HG03378 (cell line): Measurements from ENCODE around the gene UBE2E2.

Experiments
- ATAC-seq: cut with Tn5 transposase; IDR thresholded peaks from one replicate; pipeline ENCODE4 v1.9.1; 2021; ENCODE audit warnings: mild to moderate bottlenecking, moderate library complexity; ENCODE audit not compliant: unreplicated experiment

The UBE2E2 gene

DNA sequence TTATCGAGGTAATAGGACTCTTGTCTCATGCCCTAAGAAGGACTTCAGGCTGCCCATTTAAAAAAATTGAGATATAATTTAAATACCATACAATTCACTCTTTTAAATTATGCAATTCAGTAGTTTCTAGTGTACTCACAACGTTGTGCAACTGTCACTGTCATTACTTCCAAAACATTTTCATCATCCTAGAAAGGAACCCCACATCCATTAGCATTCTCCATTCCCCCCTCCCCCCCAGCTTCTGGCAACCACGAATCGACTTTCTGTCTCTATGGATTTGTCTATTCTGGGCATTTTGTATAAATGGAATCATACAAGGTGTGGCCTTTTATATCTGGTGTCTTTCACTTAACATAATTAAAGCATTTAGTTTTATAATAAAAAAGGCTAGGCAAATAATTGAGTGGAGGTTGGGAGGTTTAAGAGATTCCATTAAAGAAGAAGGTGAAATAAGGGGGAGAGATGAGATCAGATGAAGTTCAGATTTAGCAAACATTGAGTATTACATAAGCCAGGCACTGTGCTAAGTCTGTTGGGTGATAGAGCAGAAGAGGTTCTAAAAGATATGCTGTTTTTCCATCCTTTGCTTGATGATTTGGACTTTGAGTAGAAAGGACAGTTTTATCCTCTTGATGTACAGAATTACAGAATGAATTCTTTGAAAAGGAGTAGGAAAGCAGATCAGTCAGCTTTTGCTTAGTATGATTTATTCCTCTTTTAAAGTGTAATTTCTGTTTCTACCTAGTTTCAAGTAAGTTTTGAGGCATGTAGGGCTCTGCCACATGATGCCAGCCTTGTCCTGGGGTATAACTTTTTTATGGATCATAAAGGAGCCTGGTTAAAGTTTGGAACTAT lies 36.3 kb downstream of the UBE2E2 start:
- no peak for ATAC-seq

DNA sequence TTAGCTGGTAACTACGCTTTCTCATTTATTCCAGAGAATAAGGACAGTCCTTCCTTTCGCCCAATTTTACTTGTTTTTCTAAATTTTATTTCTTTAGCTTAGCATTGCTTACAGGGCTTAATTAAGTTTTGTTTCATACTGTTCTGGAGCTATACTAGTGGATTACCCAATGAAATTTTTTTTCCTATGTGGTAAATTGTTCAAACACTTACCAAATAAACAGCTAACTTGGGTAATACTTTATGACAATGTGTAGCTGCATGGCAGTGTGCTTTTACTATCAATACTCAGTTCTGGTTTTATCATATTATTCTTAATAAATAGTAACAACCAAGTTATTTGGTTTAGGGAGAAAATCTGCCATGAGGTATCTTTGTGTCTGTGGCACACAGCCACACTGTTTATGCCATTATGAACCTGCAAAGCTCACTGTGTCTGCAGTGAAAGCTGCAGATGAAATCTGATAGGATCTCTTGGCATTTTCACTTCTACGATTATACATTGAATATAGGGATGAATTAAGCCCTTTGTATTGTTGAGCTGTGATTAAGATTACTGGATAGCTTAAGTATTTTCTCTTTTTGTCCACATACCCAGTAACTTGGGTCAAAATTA lies 37.2 kb downstream of the UBE2E2 start:
- no peak for ATAC-seq

DNA sequence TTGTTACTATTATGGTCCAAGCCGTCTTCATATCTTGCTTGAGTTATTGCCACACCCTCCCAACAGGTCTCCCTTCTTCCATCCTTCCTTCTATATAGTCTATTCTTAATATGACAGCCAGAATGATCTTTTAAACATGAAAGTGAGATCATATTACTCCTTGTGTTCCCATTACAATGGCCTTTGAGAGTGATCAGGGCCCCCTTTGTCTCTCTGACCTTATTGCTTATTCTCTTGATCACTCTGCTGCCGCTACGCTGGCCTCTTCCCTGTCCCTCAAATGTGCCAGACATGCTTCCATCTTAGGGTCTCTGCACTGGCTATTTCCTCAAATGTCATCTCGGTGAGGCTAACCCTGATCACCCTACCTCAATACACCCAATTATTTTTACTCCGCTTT lies 38.1 kb downstream of the UBE2E2 start:
- ATAC-seq: no peak

DNA sequence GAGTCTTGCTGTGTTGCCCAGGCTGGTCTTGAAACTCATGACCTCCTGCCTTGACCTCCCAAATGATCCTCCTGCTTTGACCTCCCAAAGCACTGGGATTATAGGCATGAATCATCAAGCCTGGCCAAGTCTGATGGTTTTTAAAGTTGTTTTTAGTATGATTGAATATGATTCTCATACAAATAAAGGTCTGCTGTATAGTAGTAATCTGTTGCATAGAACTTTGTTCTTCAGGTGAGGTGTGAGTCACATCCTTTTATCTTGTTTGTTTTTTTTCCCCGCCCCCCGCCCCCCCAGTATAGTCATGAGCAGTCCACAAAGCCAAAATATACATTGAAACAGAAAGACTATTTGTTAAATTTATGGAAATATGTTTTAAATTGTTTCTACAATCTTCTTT lies 39.0 kb downstream of the UBE2E2 start:
- ATAC-seq: no peak

DNA sequence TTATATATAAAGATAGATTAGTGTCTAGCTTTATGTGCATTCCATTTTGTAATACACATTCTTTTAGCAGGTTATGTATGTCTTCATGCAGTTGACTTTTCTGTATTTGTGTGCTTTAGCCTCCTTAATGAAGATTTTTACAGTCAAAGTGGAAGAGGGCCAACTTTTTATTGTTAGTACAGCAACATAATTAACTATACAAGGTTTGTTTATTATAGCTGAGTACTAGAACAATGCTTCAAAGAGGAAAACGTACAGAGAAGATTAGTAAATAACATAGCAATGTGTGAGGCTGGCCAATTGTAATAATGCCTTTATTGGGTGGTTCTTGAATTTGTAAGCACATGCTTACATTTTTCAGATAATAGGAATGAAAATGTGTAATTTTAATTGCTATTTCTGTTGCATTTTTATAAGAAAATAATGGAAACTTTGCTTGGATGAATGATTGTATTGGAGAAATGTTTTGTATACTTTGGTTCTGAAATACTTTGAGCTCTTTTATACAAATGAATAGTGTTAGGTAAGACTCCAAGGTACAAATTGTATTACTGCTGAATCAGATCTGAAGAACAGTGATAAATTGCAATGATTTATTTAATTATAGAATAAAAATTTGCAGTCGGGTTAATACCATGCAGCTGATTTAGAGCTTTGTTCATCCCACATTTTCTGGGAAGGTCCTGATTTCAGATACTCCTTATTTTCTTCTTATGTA lies 41.4 kb downstream of the UBE2E2 start:
- no peak for ATAC-seq

DNA sequence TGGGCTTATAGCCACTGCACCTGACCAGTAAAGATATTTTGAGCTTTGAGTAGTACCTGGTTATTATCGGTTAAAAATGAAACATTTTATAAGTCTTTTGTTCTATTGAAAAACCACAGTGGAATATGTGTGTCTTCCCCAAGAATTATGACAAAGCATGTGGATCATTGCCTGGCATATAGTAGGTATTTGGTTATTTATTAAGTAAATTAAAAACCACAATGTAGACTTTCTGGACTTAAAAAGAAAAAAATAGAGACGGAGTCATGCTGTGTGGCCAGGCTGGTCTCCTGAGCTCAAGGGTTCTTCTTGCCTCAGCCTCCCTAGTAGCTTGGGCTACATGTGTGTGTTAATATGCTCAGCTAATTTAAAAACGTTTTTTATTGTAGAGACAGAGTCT lies 43.5 kb downstream of the UBE2E2 start:
- ATAC-seq: no peak

DNA sequence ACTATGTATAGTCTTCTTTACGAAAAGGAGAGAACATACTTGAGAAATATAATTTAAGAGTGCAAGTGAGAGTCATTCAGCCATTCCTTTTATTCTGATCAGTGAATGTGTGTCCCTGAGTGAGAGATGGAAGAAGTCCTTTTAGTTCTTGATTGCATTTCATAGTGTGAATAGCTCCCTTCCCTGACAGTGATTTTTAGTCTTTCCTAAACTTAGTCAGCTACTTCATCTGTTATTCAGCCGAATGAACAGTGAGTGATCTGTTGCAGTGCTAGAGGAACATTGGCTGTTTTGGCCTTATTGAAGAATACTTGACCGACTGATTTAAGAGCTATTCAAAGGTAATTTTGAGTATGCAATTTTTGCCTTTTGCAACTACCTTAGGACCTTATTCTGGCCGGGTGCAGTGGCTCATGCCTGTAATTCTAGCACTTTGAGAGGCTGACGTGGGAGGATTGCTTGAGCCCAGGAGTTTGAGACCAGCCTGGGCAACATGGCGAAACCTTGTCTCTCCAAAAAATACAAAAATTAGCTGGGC lies 45.5 kb downstream of the UBE2E2 start:
- ATAC-seq: no peak

DNA sequence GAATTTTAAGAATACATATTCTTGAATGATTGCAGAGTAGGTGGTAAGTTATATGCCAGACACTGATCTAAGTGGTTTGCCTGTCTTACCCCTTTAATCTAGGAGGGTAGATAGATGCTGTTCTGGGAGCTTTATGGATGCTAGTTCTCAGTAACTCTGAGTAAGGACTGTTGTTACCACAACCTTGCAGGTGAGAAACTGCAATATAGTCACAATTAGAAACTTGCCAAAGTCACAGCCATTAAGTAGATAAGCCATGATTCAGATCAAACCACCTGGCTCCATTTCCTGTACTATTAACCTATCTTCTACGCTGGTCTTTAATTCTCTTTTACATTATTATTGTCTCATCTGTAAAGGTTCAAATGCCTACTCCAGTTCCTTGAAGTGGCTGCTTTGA lies 46.8 kb downstream of the UBE2E2 start:
- ATAC-seq: no peak

DNA sequence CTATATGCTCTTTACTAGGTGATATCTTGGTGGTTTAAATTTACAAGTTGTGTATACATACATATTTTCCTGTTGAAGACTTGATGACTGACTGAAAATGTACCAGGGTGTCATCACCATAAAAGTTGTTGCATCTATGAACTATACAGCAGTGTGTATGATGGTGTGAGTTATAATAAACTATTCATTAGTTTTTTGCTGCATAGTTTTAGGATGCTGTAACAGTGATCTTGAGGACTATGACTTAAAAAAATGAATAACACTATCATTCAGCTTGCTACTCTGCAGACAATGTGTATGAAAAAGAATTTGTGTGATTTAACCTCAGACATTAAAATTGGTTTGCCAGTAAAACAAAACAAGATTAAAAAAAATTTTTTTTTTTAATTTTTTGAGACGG lies 49.0 kb downstream of the UBE2E2 start:
- no peak for ATAC-seq

DNA sequence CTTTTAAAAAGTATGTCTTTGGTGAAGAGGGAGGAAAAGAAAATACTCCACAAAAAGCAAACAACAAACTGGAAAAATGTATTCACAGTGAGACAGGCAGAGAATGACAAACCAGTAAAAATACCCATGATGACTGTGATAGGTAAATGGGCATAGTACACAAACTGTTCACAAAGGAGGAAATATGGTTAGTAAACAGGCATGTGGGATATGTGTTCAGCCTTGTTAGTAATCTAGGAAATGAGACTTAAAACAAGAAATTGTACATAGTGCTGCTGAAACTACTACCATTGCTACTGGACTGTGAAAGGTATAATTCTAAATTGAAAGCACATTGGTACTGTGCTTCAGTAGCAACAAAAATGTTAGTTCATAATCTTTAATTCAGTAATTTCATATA lies 50.1 kb downstream of the UBE2E2 start:
- peak; percentile 76 for ATAC-seq

DNA sequence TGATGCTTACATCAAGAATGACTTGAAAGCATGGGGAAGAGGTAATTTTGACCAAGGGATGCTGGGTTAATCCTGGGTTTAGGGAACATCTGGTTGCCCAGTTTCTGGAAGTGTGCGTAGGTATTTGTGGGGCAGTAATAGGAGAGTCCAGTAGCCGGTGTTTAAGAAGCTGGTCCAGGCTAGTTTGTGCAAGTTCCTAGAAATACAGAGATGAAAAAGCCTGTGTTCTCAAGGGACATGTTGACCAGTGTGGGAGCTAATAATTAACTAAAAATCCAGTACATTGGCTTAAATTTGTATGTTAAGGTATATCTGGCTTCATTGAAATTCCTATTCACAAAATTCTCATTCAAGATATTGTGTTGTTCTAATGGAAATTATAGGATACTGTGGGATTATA lies 51.2 kb downstream of the UBE2E2 start:
- peak; percentile 36 for ATAC-seq

DNA sequence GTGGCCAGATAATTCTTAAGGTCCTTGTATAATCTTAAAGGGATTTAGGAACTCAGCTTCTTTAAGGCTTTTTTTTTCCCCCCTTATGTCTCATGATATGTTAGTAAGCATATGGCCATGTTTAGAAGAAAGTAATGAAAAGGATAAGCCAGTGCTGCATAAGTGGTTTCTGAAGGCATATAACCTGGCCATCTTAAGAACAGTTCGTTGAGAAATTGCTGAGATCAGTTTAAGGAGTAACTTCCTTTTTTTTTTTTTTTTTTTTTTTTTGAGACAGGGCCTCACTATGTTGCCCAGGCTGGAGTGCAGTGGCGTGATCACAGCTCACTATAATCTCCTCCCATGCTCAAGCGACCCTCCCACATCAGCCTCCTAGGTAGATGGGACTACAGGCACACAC lies 51.7 kb downstream of the UBE2E2 start:
- ATAC-seq: no peak

DNA sequence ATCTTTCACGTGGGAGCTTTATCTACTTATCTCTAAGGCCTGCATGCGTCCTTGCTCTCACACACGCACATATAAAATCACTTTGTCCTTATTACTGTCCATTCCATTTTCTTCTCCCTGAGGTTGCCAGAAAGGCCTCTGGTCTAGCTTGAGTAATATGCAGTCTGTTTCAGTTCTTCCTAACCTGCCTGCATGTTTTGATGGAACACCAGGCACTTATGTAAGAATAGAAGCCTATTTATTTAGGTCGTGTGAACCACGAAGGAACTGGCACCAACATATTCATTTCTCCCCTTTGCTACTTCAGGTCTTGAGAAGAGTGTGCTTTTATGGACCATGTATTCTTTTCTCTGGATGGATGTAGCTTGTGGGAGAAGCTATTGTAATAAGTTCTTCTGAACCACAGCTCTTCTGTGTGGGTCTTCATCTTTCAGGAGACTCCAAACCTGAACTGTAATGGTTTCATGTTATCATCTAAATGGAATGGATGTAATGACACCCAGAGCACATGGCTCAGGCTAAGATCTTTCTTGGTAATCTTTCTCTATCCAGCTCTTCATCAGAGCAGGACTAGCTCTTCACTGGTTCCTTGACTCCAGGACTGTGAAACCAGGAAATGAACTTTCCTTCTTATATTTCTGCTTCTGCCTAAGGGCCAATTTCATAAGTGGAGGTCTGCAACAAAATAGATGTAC lies 53.8 kb downstream of the UBE2E2 start:
- no peak for ATAC-seq

DNA sequence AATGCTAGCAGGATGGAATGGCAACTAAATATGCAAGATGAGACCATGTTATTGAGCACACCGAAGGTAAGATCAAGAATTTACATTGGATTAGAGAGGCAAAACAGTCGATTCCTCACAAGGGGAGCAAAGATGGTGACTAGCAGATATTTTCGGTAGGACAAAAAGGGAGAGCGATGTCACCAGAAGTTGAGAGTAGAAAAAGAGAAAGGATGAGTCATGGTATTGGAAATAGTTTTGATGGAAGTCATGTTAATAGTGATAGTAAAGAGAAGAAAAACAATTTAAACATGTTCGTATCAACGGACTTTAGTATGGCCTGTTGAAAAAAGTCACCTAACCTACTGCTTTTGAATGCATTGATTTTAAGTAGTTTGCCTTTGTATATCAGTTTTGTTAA lies 55.0 kb downstream of the UBE2E2 start:
- ATAC-seq: no peak

DNA sequence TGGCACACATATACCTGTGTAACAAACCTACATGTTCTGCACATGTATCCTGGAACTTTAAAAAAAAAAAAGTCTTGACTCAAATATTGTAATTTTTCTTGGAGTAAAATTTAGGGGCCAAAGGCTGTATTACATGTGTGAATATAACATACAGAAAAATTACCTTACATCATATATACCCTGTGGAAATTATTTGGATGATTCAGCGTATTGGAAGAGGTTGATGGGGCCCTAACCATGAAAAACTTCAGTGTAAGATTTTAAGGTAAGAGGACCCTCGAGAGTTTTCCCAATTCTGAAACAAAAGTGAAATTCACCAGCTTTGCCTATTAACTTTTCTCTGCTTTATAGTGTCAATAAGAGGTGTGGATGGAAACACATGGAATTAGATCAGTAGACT lies 56.4 kb downstream of the UBE2E2 start:
- no peak for ATAC-seq

DNA sequence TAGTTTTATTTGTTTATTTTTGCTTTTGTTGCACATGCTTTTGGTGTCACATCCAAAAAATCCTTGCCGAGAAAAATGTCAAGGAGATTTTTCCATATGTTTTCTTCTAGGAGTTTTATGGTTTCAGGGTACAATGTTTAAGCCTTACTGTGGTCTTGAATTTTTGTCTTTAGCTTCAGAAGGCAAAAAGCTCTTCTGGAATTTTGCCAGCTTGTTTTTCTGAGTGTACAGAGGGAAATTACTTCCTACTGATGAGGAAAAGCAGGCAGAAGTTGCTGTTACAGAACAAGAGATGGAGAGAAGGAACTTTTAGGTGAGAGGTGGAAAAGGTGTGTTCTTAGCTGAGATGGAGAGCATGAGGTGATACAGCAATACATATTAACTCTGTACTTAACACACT lies 59.6 kb downstream of the UBE2E2 start:
- no peak for ATAC-seq

DNA sequence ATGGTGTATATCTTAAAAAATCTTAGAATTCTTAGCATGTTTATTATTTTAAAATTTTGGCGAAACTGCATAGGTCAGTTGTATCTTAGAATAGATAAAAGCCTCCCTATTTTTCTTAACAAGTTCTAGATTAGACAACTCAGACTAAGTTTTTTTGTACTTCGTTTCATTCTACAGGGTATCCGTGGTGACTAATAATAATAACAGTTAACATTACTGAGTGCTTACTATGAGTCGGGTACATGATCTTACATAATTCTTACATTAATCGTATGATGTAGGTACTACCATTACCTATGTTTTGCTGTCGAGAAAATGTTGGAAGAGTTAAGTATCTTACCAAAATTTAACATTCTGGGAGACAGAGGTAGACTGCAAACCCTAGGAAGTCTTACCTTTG lies 60.7 kb downstream of the UBE2E2 start:
- ATAC-seq: no peak

DNA sequence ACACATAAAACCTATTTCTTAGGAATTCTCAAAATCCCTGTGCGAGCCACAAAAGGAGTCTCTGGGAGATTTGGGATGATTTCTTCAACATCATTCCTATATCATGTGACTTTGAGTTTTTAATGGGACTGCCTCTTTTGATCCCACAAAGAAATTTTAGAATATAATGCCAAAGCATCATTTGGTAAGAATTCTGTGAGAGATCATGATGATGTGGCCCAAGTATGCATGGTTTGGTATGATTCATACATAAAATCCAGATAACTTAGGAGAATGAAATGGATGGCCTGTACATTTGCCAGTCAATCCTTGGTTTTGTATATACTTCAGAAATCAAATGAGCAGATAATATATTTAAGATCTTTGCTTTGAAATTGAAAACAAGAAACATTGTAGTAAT lies 61.3 kb downstream of the UBE2E2 start:
- ATAC-seq: no peak

DNA sequence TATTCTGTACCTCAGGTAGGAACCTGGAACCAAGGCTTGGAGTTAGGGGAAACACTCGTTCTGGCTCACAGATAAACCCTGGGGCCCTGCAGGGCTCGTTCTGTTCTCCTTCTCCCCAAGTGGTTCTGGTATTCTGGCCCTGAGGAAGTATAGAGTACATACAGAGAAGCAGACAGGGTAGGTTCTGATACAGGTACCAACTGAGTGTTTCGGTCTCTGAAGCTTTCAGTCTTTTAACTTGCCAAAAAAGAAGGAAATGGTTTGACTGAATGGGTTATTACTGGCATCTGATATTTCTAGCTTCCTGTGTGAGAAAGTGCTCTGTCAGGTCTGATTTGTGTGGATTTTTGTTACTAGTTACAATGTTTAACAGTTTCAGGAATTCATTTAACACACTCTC lies 67.3 kb downstream of the UBE2E2 start:
- ATAC-seq: peak; percentile 64

DNA sequence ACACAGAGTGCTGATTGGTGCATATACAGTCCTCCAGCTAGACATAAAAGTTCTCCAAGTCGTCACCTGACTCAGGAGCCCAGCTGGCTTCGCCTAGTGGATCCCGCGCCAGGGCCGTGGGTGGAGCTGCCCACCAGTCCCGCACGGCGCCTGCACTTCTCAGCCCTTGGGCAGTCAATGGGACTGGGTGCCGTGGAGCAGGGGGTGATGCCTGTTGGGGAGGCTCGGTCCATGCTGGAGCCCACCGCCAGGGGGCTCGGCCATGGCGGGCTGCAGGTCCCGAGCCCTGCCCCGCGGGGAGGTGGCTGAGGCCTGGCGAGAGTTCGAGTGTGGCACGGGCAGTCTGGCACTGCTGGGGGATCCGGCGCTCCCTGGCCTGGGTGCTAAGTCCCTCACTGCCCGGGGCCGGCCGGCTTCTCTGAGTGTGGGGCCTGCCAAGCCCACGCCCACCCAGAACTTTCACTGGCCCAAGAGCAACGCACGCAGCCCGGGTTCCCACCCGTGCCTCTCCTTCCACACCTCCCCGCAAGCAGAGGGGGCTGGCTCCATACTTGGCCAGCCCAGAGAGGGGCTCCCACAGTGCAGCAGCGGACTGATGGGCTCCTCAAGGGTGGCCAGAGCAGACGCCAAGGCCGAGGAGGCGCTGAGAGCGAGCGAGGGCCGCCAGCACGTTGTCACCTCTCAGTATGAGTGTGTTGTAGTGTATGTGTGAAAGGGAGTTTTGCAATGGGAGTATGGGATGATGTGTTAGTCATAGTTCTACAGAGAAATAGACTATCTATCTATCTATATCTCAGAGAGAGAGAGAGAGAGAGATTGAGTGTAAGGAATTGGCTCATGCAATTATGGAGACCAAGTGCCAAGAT lies 69.0 kb downstream of the UBE2E2 start:
- ATAC-seq: no peak
